Measurements from ENCODE around the gene RHBDD2.
"Not testable (repeated sequence)": the region's sequence is repeated elsewhere in the genome, so short reads cannot be mapped to it uniquely, and the experiment has no call there.

The RHBDD2 gene

GRCh38 chr7:75866489-75867389 is 12.1 kb upstream of the RHBDD2 start:
- DNase-seq, result peak; percentile 55

- no peak for DNase-seq
Observed at GRCh38 chr7:75867390-75867717, 11.5 kb upstream of the RHBDD2 start.

GRCh38 chr7:75868153-75868552 is 10.7 kb upstream of the RHBDD2 start:
- DNase-seq, result no peak

GRCh38 chr7:75869776-75870379 is 9.0 kb upstream of the RHBDD2 start:
- no peak for DNase-seq

- no peak for DNase-seq
Observed at GRCh38 chr7:75870557-75871161, 8.2 kb upstream of the RHBDD2 start.

GRCh38 chr7:75872073-75872782 is 6.6 kb upstream of the RHBDD2 start:
- no peak for DNase-seq

- not testable (repeated sequence) for DNase-seq
Observed at GRCh38 chr7:75874180-75874579, 4.7 kb upstream of the RHBDD2 start.

- no peak for DNase-seq
Observed at GRCh38 chr7:75875113-75876080, 3.4 kb upstream of the RHBDD2 start.

GRCh38 chr7:75876126-75876881 is 2.5 kb upstream of the RHBDD2 start:
- DNase-seq, result no peak

- no peak for DNase-seq
Observed at GRCh38 chr7:75878312-75878768, 494 bp upstream of the RHBDD2 start.

GRCh38 chr7:75879771-75880184 is 944 bp downstream of the RHBDD2 start:
- DNase-seq, result peak; percentile 30

GRCh38 chr7:75880242-75880641 is 1.4 kb downstream of the RHBDD2 start:
- no peak for DNase-seq

GRCh38 chr7:75881436-75882095 is 2.7 kb downstream of the RHBDD2 start:
- no peak for DNase-seq

- DNase-seq, result not testable (repeated sequence)
Observed at GRCh38 chr7:75883265-75883824, 4.5 kb downstream of the RHBDD2 start.

GRCh38 chr7:75884476-75884875 is 5.6 kb downstream of the RHBDD2 start:
- DNase-seq, result no peak

GRCh38 chr7:75885036-75885435 is 6.2 kb downstream of the RHBDD2 start:
- no peak for DNase-seq

GRCh38 chr7:75887669-75888369 is 9.0 kb downstream of the RHBDD2 start:
- DNase-seq, result no peak

- DNase-seq, result no peak
Observed at GRCh38 chr7:75888464-75889222, 9.8 kb downstream of the RHBDD2 start.
